GM21723 (cell line): ENCODE measurements around the gene BRSK2.

Source experiments
- ATAC-seq: cut with Tn5 transposase; IDR thresholded peaks from one replicate; pipeline ENCODE4 v1.9.1; 2021; ENCODE audit warnings: mild to moderate bottlenecking, moderate library complexity; ENCODE audit not compliant: unreplicated experiment

Gene BRSK2

GRCh38 chr11:1394936-1395772, 5.4 kb downstream of the BRSK2 start:
- ATAC-seq, result no peak

GRCh38 chr11:1395773-1396374, 6.1 kb downstream of the BRSK2 start:
- no peak for ATAC-seq

- no peak for ATAC-seq
Observed at GRCh38 chr11:1396375-1396841, 6.7 kb downstream of the BRSK2 start.

GRCh38 chr11:1397146-1397861, 7.6 kb downstream of the BRSK2 start:
- ATAC-seq, result no peak

- ATAC-seq, result no peak
Observed at GRCh38 chr11:1397862-1398527, 8.3 kb downstream of the BRSK2 start.

GRCh38 chr11:1398528-1399235, 8.9 kb downstream of the BRSK2 start:
- no peak for ATAC-seq

GRCh38 chr11:1399386-1400316, 9.9 kb downstream of the BRSK2 start:
- no peak for ATAC-seq

GRCh38 chr11:1400317-1401170, 10.8 kb downstream of the BRSK2 start:
- no peak for ATAC-seq

- no peak for ATAC-seq
Observed at GRCh38 chr11:1401171-1401445, 11.4 kb downstream of the BRSK2 start.

- ATAC-seq, result no peak
Observed at GRCh38 chr11:1401656-1402221, 12.0 kb downstream of the BRSK2 start.

- ATAC-seq, result no peak
Observed at GRCh38 chr11:1402355-1403077, 12.8 kb downstream of the BRSK2 start.

- no peak for ATAC-seq
Observed at GRCh38 chr11:1403078-1403620, 13.4 kb downstream of the BRSK2 start.

GRCh38 chr11:1403721-1404460, 14.2 kb downstream of the BRSK2 start:
- ATAC-seq, result no peak

GRCh38 chr11:1404461-1405185, 14.9 kb downstream of the BRSK2 start:
- ATAC-seq, result no peak

GRCh38 chr11:1405186-1406020, 15.7 kb downstream of the BRSK2 start:
- ATAC-seq, result no peak
